A549 (cell line): ENCODE data around the gene DLG1. TPM values are rescaled to one million over a fixed set of nuclear protein-coding genes. Genes with fewer than 3 reads are reported as not detected.
A peak's percentile ranks its signal among the peaks of the same experiment; 100 is the strongest.

Experiments used
- ATAC-seq, 2 experiments: fragments of 200-7000 bp in 1 of 2; fragments of >200 bp in 1 of 2; cut with Nextera tagmentation in 1 of 2; cut with Tn5 transposase in 1 of 2; 3 replicates each; pipeline versions ENCODE4 v1.8.0 to v1.9.1; 2018 to 2020; ENCODE audit warnings: mild to moderate bottlenecking in 1 of 2, moderate library complexity in 1 of 2
- CTCF ChIA-PET: fragments of 300-600 bp; sonication (Branson Sonifier 250); formaldehyde crosslinking; extraction: SDS; loops from one replicate; lab custom pipeline; 2021; ENCODE audit warnings: antibody characterized with exemption, inconsistent platforms; lab: Yijun Ruan, JAX
- POLR2A ChIA-PET: fragments of 350-600 bp; formaldehyde crosslinking; extraction: SDS; loops from one replicate; lab custom pipeline; 2021; ENCODE audit warnings: antibody characterized with exemption, inconsistent platforms; lab: Yijun Ruan, JAX
- DNase-seq, 2 experiments: peaks; one replicate each; pipeline versions ENCODE4 v3.0.0 to v3.0.0-alpha.2; 2011 to 2016; ENCODE audit warnings: low read depth in 1 of 2, low spot score in 1 of 2
- FAIRE-seq: peaks from 2 replicates; lab custom pipeline; 2011; peaks lifted over from hg19 to GRCh38; lab: Jason Lieb, UNC
- H3K27ac ChIP-seq, 2 experiments: fragments of >200 bp; sonication (Bioruptor Twin); formaldehyde crosslinking; 3 replicates each; pipeline ENCODE4 v1.5.1; 2016 to 2017
- H3K4me1 ChIP-seq: fragments of >200 bp; sonication (Bioruptor Twin); formaldehyde crosslinking; 3 replicates; pipeline ENCODE4 v1.6.1; 2016
- H3K4me2 ChIP-seq: fragments of >200 bp; sonication (Bioruptor Twin); formaldehyde crosslinking; 3 replicates; pipeline ENCODE4 v1.6.1; 2016
- H3K4me3 ChIP-seq: fragments of >200 bp; sonication (Bioruptor Twin); formaldehyde crosslinking; 3 replicates; pipeline ENCODE4 v1.5.1; 2016
- H3K9me3 ChIP-seq: fragments of >200 bp; sonication (Bioruptor Twin); formaldehyde crosslinking; 3 replicates; pipeline ENCODE4 v1.6.1; 2016
- CBX8 ChIP-seq: fragments of 200-600 bp; sonication (generic); IDR thresholded peaks from 2 replicates; pipeline ENCODE4 v1.6.1; 2016
- CEBPB ChIP-seq, 2 experiments: fragments of >200 bp in 1 of 2; sonication (Bioruptor Twin) in 1 of 2; formaldehyde crosslinking in 1 of 2; IDR thresholded peaks; 2 replicates each; pipeline ENCODE4 v1.6.1; 2012 to 2016
- CHD2 ChIP-seq: fragments of 150-350 bp; IDR thresholded peaks from 2 replicates; pipeline ENCODE4 v1.6.1; 2014; ENCODE audit warnings: low read length; ENCODE audit not compliant: partially characterized antibody
- EHF ChIP-seq: fragments of 250-450 bp; sonication (Bioruptor Pico); IDR thresholded peaks from 2 replicates; pipeline ENCODE4 v1.5.0; 2020; ENCODE audit warnings: mild to moderate bottlenecking
- EHMT2 ChIP-seq: fragments of 200-600 bp; sonication (generic); IDR thresholded peaks from 2 replicates; pipeline ENCODE4 v1.6.1; 2016; ENCODE audit warnings: antibody characterized with exemption, low read depth, mild to moderate bottlenecking, moderate library complexity
- EP300 ChIP-seq, 2 experiments: fragments of >200 bp; sonication (Bioruptor Twin); formaldehyde crosslinking; IDR thresholded peaks; 2 replicates in 1 of 2; 3 replicates in 1 of 2; pipeline ENCODE4 v1.6.1; 2016 to 2017
- ESRRA ChIP-seq: fragments of 150-350 bp; IDR thresholded peaks from 2 replicates; pipeline ENCODE4 v1.6.1; 2014; ENCODE audit warnings: mild to moderate bottlenecking, low read length, borderline replicate concordance
- HDAC2 ChIP-seq: fragments of 200-600 bp; sonication (generic); IDR thresholded peaks from 2 replicates; pipeline ENCODE4 v1.6.1; 2016
- HEYL ChIP-seq: fragments of 250-450 bp; sonication (Bioruptor Pico); IDR thresholded peaks from 2 replicates; pipeline ENCODE4 v1.8.0; 2021; ENCODE audit warnings: mild to moderate bottlenecking, moderate library complexity
- HMGXB4 ChIP-seq: fragments of 250-450 bp; sonication (Bioruptor Pico); IDR thresholded peaks from 2 replicates; pipeline ENCODE4 v1.5.0; 2021; ENCODE audit warnings: mild to moderate bottlenecking, moderate library complexity, borderline replicate concordance
- HOXB5 ChIP-seq: fragments of 250-450 bp; sonication (Bioruptor Pico); IDR thresholded peaks from 2 replicates; pipeline ENCODE4 v1.5.0; 2020; ENCODE audit warnings: mild to moderate bottlenecking, moderate library complexity
- KDM1A ChIP-seq: fragments of 200-600 bp; sonication (generic); IDR thresholded peaks from 2 replicates; pipeline ENCODE4 v1.6.1; 2016; ENCODE audit warnings: low read depth, mild to moderate bottlenecking
- KDM5A ChIP-seq: fragments of 200-600 bp; sonication (generic); IDR thresholded peaks from 2 replicates; pipeline ENCODE4 v1.6.1; 2016; ENCODE audit warnings: antibody characterized with exemption, mild to moderate bottlenecking
- MAFK ChIP-seq: fragments of 450-650 bp; IDR thresholded peaks from 2 replicates; pipeline ENCODE4 v1.6.1; 2014; ENCODE audit not compliant: partially characterized antibody
- NPAS2 ChIP-seq: fragments of 250-450 bp; sonication (Bioruptor Pico); IDR thresholded peaks from 2 replicates; pipeline ENCODE4 v1.8.0; 2022; ENCODE audit warnings: mild to moderate bottlenecking, moderate library complexity, borderline replicate concordance
- NR3C1 ChIP-seq: fragments of >200 bp; sonication (Bioruptor Twin); formaldehyde crosslinking; IDR thresholded peaks from 3 replicates; pipeline ENCODE4 v1.6.1; 2017
- POLR2AphosphoS2 ChIP-seq: conservative IDR thresholded peaks from 2 replicates; pipeline ENCODE4 v1.6.1; 2012; ENCODE audit warnings: low read length, improper control_type of control experiment, inconsistent platforms
- REST ChIP-seq: fragments of 200-600 bp; sonication (generic); IDR thresholded peaks from 2 replicates; pipeline ENCODE4 v1.6.1; 2016; ENCODE audit warnings: antibody characterized with exemption, mild to moderate bottlenecking, moderate library complexity
- RFX5 ChIP-seq: fragments of 450-650 bp; IDR thresholded peaks from 2 replicates; pipeline ENCODE4 v1.7.1; 2014; ENCODE audit warnings: antibody characterized with exemption, mild to moderate bottlenecking, moderate library complexity
- ZC3H11A ChIP-seq: fragments of 450-650 bp; IDR thresholded peaks from 2 replicates; pipeline ENCODE4 v1.6.1; 2014; ENCODE audit warnings: antibody characterized with exemption, mild to moderate bottlenecking
- ZFP36 ChIP-seq: fragments of 450-650 bp; IDR thresholded peaks from 2 replicates; pipeline ENCODE4 v1.6.1; 2014; ENCODE audit warnings: borderline replicate concordance; ENCODE audit not compliant: partially characterized antibody
- ZNF302 ChIP-seq: fragments of 250-450 bp; sonication (Bioruptor Pico); IDR thresholded peaks from 2 replicates; pipeline ENCODE4 v1.9.0; 2021; ENCODE audit warnings: inconsistent platforms, mild to moderate bottlenecking, moderate library complexity
- WGBS: methylation state at CpG from one replicate; pipeline ENCODE4 v1.1.6; 2017; ENCODE audit errors: missing lambda C conversion rate; 5-methylcytosine and 5-hydroxymethylcytosine counted together
- polyA plus RNA-seq, 4 experiments: library from polyadenylated mRNA; depleted of rRNA in 3 of 4; stranded (reverse); fragments of >200 nt; fragmentation: RNase III in 1 of 4; extraction: RNeasy Plus Mini Kit Qiagen cat#74134 plus additional on column Dnase treatment in 1 of 4; gene quantifications; 2 replicates in 3 of 4; 3 replicates in 1 of 4; pipeline ENCODE4 v1.2.3, GENCODE V29; 2011 to 2017
- TF ChIP-seq, protein P1 (sequence below): IDR thresholded peaks from 2 replicates; pipeline ENCODE4 v1.6.1; 2012; ENCODE audit warnings: low read depth, borderline replicate concordance
- TF ChIP-seq, protein P2 (sequence below): fragments of 250-450 bp; sonication (Bioruptor Pico); IDR thresholded peaks from 2 replicates; pipeline ENCODE4 v1.5.0; 2020; ENCODE audit warnings: low read depth, mild to moderate bottlenecking, moderate library complexity
- TF ChIP-seq, protein P3 (sequence below): IDR thresholded peaks from 2 replicates; pipeline ENCODE4 v1.6.1; 2012

DLG1 gene
- polyA plus RNA-seq, 2 of the 4 experiments (the other 2 are of a cell fraction), result 27.0 to 33.9 TPM

DNA sequence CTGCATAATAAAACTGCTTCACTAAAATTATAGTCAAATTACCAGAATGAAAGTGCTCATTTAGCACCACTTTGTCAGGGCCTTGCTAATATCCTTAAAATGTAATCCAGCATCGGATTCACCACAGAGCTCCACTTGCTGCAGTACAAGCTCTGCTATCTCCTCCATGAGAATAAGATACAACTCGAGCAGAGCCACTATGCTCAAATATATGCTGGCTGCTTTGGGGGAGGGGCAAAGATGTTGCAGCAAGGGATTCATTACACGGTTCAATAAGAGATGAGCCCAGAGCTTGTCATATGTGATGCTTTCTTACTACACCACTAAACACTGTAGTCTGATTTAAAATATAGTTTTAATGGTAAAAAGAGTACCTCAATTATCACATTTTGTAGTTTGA lies 72.2 kb downstream of the DLG1 start:
- ATAC-seq (no peak), DNase-seq (no peak), FAIRE-seq (no peak)
- ChIA-PET POLR2A (no interaction called here), CTCF (interaction anchor here (0.8 to 2.0 kb wide), 3 partner anchors 31 to 284 kb away, joined by 3 to 12 read pairs (median 6); no protein-coding TSS in a partner anchor)
- TF ChIP-seq, protein P1, sequence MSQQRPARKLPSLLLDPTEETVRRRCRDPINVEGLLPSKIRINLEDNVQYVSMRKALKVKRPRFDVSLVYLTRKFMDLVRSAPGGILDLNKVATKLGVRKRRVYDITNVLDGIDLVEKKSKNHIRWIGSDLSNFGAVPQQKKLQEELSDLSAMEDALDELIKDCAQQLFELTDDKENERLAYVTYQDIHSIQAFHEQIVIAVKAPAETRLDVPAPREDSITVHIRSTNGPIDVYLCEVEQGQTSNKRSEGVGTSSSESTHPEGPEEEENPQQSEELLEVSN, result no peak
- TF ChIP-seq REST (no peak), KDM5A (no peak), HEYL (CRISPR knock-in tag) (no peak), RFX5 (no peak), KDM1A (no peak), CHD2 (no peak), EHMT2 (no peak)
- TF ChIP-seq, protein P2, sequence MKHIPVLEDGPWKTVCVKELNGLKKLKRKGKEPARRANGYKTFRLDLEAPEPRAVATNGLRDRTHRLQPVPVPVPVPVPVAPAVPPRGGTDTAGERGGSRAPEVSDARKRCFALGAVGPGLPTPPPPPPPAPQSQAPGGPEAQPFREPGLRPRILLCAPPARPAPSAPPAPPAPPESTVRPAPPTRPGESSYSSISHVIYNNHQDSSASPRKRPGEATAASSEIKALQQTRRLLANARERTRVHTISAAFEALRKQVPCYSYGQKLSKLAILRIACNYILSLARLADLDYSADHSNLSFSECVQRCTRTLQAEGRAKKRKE, result no peak
- Histone ChIP-seq H3K27ac (no peak overlapping the region), H3K4me3 (no peak overlapping the region), H3K4me2 (peak overlapping the region; percentile 48; the same call in 2 of the 3 replicates), H3K4me1 (peaks cover 60% of the 10 kb centered on the region), H3K9me3 (no peaks in the 10 kb centered on the region)
- 28% methylated on average over 3 of the region's 3 CpGs for whole genome bisulfite sequencing

- ChIA-PET CTCF (interaction anchor here (0.8 to 2.0 kb wide), 5 partner anchors 14 to 284 kb away, joined by 3 to 12 read pairs (median 5); no protein-coding TSS in a partner anchor), POLR2A (no interaction called here)
- DNase-seq (no peak), ATAC-seq (no peak)
- H3K4me3 ChIP-seq, result no peak overlapping the region
- no peak for TF ChIP-seq ZNF302 (CRISPR knock-in tag)
- TF ChIP-seq EHF, result no peak
- TF ChIP-seq CEBPB (IDR thresholded peaks at IDR 0.05), result no peak
- no peak for TF ChIP-seq ZC3H11A
- no peak for TF ChIP-seq EHMT2
- TF ChIP-seq HDAC2, result no peak
- TF ChIP-seq MAFK, result no peak
- no peak for TF ChIP-seq NR3C1
- no peak for TF ChIP-seq HMGXB4 (CRISPR knock-in tag)
- TF ChIP-seq, protein P3, sequence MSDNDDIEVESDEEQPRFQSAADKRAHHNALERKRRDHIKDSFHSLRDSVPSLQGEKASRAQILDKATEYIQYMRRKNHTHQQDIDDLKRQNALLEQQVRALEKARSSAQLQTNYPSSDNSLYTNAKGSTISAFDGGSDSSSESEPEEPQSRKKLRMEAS, result no peak
- no peak for TF ChIP-seq ZFP36
- TF ChIP-seq RFX5, result no peak
- no peak for TF ChIP-seq EP300 (IDR thresholded peaks at IDR 0.05)
- TF ChIP-seq CBX8, result no peak
- no peak for TF ChIP-seq NPAS2 (CRISPR knock-in tag)
- TF ChIP-seq HOXB5 (CRISPR knock-in tag), result no peak
- TF ChIP-seq ESRRA, result no peak
- no peak for TF ChIP-seq POLR2AphosphoS2
- TF ChIP-seq, all 56 proteins: peak for 0
- no peaks in the 10 kb centered on the region for H3K9me3 ChIP-seq
- H3K4me1 ChIP-seq, result peaks cover 60% of the 10 kb centered on the region
- no peak overlapping the region for H3K27ac ChIP-seq
- WGBS, result 85% methylated on average over 1 of the region's 1 CpG
- H3K4me2 ChIP-seq, result peak overlapping the region; percentile 48; the same call in 1 of the 3 replicates
- FAIRE-seq, result no peak
These were observed 72.8 kb downstream of the DLG1 start for GRCh38 chr3:197225579-197225978.
